ENCODE measurements around the gene CHSY1.

CHSY1 gene

DNA sequence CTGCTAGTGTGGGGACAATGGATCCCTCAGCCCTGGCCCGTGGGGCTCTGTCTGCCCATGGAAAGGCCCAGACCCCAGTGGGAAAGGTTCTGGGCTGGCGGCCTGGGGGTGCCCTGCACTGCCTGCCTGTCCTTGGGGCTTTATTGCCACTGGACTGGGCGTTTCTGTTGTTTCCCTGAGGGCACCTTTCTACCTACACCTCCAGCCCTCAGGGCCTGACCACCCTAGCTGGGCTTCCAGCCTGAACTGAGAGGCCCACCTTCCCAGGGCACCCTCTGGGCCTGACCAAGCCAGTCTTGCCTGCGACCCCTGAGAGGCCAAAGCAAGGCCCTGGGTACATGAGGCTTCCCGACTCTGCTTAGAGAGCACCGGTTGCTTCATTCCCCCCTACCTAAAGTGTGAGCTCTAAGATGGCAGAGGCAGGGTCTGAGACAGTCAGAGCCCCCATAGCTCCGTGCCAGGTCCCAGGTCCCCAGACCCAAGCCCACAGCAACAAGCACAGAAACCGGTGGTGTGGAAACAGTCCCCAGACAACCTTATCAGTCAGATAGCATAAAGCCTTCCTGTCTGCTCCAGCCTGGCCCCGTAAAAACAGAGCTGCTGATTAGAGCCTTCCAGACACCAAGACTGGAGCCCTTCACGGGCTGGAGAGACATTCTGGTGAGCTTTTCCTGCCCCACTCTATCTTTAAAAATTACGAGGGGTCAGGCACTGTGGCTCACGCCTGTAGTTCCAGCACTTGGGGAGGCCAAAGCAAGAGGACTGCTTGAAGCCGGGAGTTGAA lies 102.8 kb downstream of the CHSY1 start:
- peak overlapping the region; percentile 33; the same call in 1 of the 2 replicates for H3K27ac ChIP-seq
- TF ChIP-seq, protein P1, sequence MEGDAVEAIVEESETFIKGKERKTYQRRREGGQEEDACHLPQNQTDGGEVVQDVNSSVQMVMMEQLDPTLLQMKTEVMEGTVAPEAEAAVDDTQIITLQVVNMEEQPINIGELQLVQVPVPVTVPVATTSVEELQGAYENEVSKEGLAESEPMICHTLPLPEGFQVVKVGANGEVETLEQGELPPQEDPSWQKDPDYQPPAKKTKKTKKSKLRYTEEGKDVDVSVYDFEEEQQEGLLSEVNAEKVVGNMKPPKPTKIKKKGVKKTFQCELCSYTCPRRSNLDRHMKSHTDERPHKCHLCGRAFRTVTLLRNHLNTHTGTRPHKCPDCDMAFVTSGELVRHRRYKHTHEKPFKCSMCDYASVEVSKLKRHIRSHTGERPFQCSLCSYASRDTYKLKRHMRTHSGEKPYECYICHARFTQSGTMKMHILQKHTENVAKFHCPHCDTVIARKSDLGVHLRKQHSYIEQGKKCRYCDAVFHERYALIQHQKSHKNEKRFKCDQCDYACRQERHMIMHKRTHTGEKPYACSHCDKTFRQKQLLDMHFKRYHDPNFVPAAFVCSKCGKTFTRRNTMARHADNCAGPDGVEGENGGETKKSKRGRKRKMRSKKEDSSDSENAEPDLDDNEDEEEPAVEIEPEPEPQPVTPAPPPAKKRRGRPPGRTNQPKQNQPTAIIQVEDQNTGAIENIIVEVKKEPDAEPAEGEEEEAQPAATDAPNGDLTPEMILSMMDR (conservative IDR thresholded peaks at IDR 0.05): no peak

GRCh38 chr15:101148166-101148880 lies 103.5 kb downstream of the CHSY1 start:
- peak overlapping the region; percentile 33; the same call in 1 of the 2 replicates for H3K27ac ChIP-seq
- TF ChIP-seq, protein P1 (conservative IDR thresholded peaks at IDR 0.05): no peak

GRCh38 chr15:101147181-101147580 lies 104.7 kb downstream of the CHSY1 start:
- TF ChIP-seq, protein P1 (conservative IDR thresholded peaks at IDR 0.05): no peak
- no peak overlapping the region for H3K27ac ChIP-seq

DNA sequence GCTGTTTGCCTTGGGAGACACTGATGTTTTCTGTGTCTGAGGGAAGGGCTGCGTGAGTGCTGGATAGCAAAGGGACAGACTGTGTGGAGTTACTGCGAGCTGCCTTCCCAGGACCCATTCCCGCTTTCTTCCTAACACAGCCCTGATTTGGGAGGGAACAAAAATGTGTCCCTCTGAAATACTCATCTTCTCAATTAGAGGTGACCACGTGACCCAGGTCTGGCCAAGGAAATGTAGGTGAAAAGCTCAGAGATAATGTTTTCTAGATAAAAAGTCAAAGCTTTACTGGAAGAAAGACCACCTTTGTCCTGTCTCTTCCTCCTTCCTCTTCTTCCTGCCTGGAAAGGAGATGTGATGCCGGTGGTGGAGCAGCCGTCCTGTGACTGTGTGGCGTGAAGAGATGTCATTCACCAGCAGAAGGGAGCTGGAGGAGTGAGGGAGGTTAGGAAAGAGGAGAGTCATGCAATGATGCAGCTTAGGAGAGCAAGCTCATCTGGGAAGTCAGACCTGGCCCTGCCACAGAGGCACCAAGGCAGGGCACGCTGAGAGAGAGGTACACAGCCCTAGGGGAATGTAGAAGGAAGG lies 105.6 kb downstream of the CHSY1 start:
- H3K27ac ChIP-seq: no peak overlapping the region
- TF ChIP-seq, protein P1 (conservative IDR thresholded peaks at IDR 0.05): no peak

GRCh38 chr15:101145362-101145761 lies 106.5 kb downstream of the CHSY1 start:
- TF ChIP-seq, protein P1 (conservative IDR thresholded peaks at IDR 0.05): no peak
- no peak overlapping the region for H3K27ac ChIP-seq

GRCh38 chr15:101143321-101143720 lies 108.5 kb downstream of the CHSY1 start:
- H3K27ac ChIP-seq: no peak overlapping the region
- TF ChIP-seq, protein P1 (conservative IDR thresholded peaks at IDR 0.05): no peak

DNA sequence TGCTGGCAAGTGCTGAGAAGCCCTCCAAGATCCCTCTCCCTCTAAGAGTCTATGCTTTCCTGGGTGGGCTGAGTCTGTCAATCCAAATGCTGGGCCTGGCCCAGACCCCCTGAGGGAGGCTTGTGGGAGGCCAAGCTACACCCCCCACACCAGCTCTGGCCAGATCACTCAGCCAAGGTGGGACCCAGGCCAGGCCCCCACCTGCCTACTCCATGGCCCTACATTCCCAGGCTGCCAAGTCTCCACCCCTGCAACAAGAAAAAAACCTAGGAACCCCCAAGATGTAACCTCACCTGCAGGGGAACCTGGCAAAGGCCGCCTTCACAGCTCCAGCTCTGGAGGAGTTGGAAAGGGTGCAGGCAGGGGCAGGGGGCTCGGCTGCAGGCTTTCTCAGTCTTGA lies 109.1 kb downstream of the CHSY1 start:
- no peak overlapping the region for H3K27ac ChIP-seq
- TF ChIP-seq, protein P1 (conservative IDR thresholded peaks at IDR 0.05): no peak
